ENCODE results near the gene C1orf174.
"Not testable (repeated sequence)": the region's sequence is repeated elsewhere in the genome, so short reads cannot be mapped to it uniquely, and the experiment has no call there.

Gene C1orf174

DNA sequence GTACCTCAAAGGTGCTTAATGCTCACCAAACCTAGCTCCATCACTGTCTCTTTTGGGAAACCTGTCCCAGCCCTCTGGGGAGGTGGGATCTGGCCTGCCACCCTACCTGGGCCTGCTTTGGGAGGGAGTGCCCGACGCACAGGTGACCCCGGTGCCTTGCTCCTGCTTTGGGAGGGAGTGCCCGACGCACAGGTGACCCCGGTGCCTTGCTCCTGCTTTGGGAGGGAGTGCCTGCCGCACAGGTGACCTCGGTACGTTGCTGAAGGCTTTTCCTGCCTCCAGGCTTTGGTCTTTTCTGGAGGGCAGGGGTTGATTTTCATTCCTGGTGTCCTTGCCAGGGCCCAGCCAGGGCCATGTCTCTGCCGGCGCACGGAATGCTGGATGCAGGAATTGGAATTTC, 25.2 kb upstream of the C1orf174 start:
- Histone ChIP-seq H3K27me3 (ENCODE audit: control insufficient read depth, insufficient read depth, low read length) (no peaks in the 10 kb centered on the region), H3K36me3 (ENCODE audit: control insufficient read depth, insufficient read depth, low read length) (no peaks in the 10 kb centered on the region), H3K4me3 (ENCODE audit: low read depth, low read length) (no peak overlapping the region), H3K9ac (ENCODE audit: low read length) (no peak overlapping the region), H3K27ac (ENCODE audit: low read depth, low read length) (no peak overlapping the region), H3K4me1 (ENCODE audit: control insufficient read depth, insufficient read depth, low read length) (no peaks in the 10 kb centered on the region; the same call in 1 of the 2 replicates), H3K9me3 (ENCODE audit: control insufficient read depth, insufficient read depth, low read depth, low read length) (no peaks in the 10 kb centered on the region; the same call in 1 of the 2 replicates)

DNA sequence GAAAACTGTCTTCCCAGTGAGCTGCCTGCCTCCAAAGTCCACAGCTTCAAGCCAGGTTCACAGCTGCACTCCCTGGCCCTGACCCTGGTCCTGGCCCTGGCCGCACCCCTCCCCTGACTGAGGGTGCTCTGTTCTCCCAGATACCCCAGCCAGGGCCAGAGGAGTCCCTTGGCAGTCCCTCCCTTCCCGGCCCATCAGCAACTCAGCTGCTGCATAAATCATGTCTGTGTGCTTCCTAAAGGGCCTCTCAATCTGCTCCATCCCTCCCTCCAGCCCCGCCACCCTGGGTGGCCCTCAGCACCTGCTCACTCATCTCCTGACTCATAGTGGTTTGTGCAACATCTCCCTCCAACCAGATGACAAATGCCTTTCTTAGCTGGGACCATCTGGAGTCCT, 24.8 kb upstream of the C1orf174 start:
- Histone ChIP-seq H3K27ac (ENCODE audit: low read depth, low read length) (no peak overlapping the region), H3K4me1 (ENCODE audit: control insufficient read depth, insufficient read depth, low read length) (no peaks in the 10 kb centered on the region; the same call in 1 of the 2 replicates), H3K36me3 (ENCODE audit: control insufficient read depth, insufficient read depth, low read length) (no peaks in the 10 kb centered on the region), H3K9me3 (ENCODE audit: control insufficient read depth, insufficient read depth, low read depth, low read length) (no peaks in the 10 kb centered on the region; the same call in 1 of the 2 replicates), H3K9ac (ENCODE audit: low read length) (no peak overlapping the region), H3K4me3 (ENCODE audit: low read depth, low read length) (no peak overlapping the region), H3K27me3 (ENCODE audit: control insufficient read depth, insufficient read depth, low read length) (no peaks in the 10 kb centered on the region)

DNA sequence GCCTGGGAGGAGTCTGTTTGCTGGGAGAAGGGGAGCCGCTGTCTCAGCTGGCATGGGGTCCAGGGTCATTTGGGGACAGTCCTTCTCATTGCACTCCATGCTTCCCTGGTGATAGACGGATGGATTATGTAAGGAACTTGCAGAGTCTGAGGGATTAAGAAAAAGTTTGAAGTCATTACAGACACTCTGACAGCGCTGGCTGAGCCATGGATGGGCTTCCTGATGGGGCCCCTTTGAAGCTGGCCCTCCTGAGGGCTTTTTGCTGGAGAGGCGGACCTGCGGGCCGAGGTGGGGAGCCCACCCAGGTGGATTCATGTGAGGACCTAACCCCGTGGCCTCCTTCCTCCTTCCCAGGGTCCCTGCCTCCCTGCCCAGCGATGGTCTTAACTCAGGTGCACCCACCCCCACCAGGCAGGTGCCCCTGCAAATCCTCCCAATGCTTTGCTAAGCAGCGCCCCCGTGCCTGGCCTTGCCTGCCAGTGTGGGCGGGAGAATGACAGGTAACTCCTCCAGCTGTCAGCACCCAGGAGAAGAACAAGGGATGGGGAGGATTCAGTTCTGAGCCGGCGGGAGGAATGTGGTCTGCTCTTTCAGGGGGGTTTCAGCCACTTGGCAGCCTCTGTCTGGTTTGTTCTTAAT, 24.2 kb upstream of the C1orf174 start:
- no peak overlapping the region for H3K27ac ChIP-seq (ENCODE audit: low read depth, low read length)
- H3K9ac ChIP-seq (ENCODE audit: low read length) = no peak overlapping the region
- no peaks in the 10 kb centered on the region; the same call in 1 of the 2 replicates for H3K9me3 ChIP-seq (ENCODE audit: control insufficient read depth, insufficient read depth, low read depth, low read length)
- no peaks in the 10 kb centered on the region for H3K27me3 ChIP-seq (ENCODE audit: control insufficient read depth, insufficient read depth, low read length)
- H3K36me3 ChIP-seq (ENCODE audit: control insufficient read depth, insufficient read depth, low read length) = no peaks in the 10 kb centered on the region
- H3K4me1 ChIP-seq (ENCODE audit: control insufficient read depth, insufficient read depth, low read length) = no peaks in the 10 kb centered on the region; the same call in 1 of the 2 replicates
- no peak overlapping the region for H3K4me3 ChIP-seq (ENCODE audit: low read depth, low read length)

DNA sequence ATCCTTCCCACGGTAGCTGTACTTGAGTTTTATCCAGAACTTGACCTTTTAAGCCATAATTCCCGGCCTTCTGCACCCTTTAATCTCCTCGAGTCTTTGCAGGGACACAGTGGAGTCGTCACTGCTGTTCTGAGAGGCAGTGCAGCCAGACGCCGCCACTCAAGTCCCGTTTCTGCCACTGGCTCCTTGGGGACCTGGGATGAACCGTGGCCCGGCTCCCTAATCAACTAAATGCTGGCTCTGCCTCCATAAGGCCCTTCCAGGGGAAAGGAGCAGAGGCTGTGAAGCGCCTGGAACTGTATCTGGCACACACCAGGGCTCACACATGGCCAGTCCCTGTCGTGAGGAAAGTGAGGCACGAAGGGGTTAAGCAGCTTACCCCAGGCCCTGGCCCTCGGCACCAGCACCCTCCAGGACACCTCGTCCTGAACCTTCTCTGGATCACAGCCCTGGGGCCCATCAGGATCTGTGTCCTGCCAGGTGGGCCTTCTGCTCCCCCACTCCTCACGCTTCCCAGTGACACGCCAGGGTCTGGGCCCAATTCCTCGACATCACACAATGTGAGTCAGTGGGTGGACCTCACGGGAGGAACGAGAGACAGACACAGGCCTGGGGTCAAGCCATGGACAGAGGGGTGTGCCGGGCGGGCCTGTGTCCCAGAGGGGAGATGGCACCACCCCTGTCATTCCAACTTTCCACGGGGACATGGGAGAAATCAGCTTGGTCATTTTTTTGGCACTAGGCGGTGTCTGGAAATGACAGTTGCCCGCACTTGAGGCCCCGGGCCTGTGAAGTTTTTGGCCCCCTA, 23.5 kb upstream of the C1orf174 start:
- Histone ChIP-seq H3K27me3 (ENCODE audit: control insufficient read depth, insufficient read depth, low read length) (peaks cover 4% of the 10 kb centered on the region; the same call in 1 of the 2 replicates), H3K4me1 (ENCODE audit: control insufficient read depth, insufficient read depth, low read length) (peaks cover 3% of the 10 kb centered on the region; the same call in 1 of the 2 replicates), H3K9ac (ENCODE audit: low read length) (no peak overlapping the region), H3K9me3 (ENCODE audit: control insufficient read depth, insufficient read depth, low read depth, low read length) (no peaks in the 10 kb centered on the region), H3K36me3 (ENCODE audit: control insufficient read depth, insufficient read depth, low read length) (no peaks in the 10 kb centered on the region), H3K4me3 (ENCODE audit: low read depth, low read length) (no peak overlapping the region), H3K27ac (ENCODE audit: low read depth, low read length) (no peak overlapping the region)

DNA sequence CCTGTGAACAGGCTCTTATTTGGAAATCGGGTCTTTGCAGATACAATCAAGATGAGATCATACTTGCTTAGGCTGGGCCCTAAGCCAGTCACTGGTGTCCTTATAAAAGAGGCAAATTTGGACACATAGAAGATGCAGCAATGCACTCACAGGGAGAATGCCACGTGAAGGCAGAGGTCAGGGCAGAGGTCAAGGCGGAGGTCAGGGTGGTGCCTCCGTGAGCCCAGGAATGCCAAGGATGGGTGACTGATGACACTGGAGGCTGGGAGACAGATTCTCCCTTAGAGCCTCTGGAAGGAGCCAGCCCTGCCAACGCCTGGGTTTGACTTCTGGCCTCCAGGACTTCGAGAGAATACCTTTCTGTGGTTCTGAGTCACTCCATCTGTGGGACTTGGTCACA, 22.8 kb upstream of the C1orf174 start:
- Histone ChIP-seq H3K27ac (ENCODE audit: low read depth, low read length) (no peak overlapping the region), H3K36me3 (ENCODE audit: control insufficient read depth, insufficient read depth, low read length) (no peaks in the 10 kb centered on the region), H3K27me3 (ENCODE audit: control insufficient read depth, insufficient read depth, low read length) (peaks cover 4% of the 10 kb centered on the region; the same call in 1 of the 2 replicates)

DNA sequence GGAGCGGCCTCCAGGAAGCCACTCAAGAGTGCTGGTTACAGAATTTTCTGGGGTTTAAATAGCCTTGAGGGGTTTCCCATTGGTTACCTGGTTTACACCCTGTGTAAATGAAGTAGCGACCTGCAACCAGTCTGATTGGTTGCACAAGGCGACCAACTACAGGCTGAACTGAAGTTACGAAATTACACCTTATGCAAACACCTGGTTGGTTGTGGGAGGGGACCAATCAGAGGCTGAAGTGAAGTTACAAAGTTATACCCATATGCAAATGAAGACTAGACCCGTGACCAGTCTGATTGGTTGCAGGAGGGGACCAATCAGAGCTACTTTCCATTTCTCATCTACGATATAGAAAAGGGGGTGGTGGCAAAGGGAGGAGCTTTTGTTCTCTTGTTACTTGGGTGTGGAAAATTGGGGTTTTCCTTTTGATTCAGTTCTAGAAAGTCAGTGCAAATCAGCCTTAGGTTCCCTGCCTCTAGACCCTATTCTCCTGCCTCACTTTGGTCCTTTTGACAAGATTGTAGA, 22.2 kb upstream of the C1orf174 start:
- H3K4me1 ChIP-seq (ENCODE audit: control insufficient read depth, insufficient read depth, low read length) = peaks cover 3% of the 10 kb centered on the region; the same call in 1 of the 2 replicates
- no peak overlapping the region for H3K4me3 ChIP-seq (ENCODE audit: low read depth, low read length)
- H3K27ac ChIP-seq (ENCODE audit: low read depth, low read length) = no peak overlapping the region
- H3K9me3 ChIP-seq (ENCODE audit: control insufficient read depth, insufficient read depth, low read depth, low read length) = 0 out of 2 replicates have a peak, but pooled peaks cover 6% of the 10 kb centered on the region
- H3K27me3 ChIP-seq (ENCODE audit: control insufficient read depth, insufficient read depth, low read length) = peaks cover 4% of the 10 kb centered on the region; the same call in 1 of the 2 replicates
- H3K36me3 ChIP-seq (ENCODE audit: control insufficient read depth, insufficient read depth, low read length) = no peaks in the 10 kb centered on the region
- no peak overlapping the region for H3K9ac ChIP-seq (ENCODE audit: low read length)

More for the DNA sequence above, 22.8 kb upstream of the C1orf174 start:
- Histone ChIP-seq H3K4me1 (ENCODE audit: control insufficient read depth, insufficient read depth, low read length) (peaks cover 3% of the 10 kb centered on the region; the same call in 1 of the 2 replicates), H3K9me3 (ENCODE audit: control insufficient read depth, insufficient read depth, low read depth, low read length) (0 out of 2 replicates have a peak, but pooled peaks cover 4% of the 10 kb centered on the region), H3K9ac (ENCODE audit: low read length) (no peak overlapping the region), H3K4me3 (ENCODE audit: low read depth, low read length) (no peak overlapping the region)

DNA sequence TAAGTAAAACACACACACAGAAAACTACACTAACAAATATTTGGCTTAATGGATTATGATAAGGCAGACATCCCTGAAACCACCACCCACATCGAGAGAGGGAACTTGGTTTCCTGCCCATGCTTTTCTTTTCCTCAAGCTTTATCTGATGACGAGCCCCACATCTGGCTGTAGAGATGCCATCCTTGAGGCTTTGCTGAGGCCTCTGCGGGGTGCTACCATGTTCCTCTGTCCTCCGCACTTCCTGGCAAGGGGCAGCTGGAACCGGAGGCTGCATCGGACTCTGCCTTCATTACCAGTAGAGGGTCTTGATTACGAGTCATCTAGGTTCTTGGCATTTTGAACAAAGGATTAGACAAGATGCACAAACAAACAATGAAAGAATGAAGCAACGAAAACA, 21.7 kb upstream of the C1orf174 start:
- H3K27me3 ChIP-seq (ENCODE audit: control insufficient read depth, insufficient read depth, low read length) = peaks cover 4% of the 10 kb centered on the region; the same call in 1 of the 2 replicates
- H3K9ac ChIP-seq (ENCODE audit: low read length) = no peak overlapping the region
- H3K36me3 ChIP-seq (ENCODE audit: control insufficient read depth, insufficient read depth, low read length) = no peaks in the 10 kb centered on the region
- H3K27ac ChIP-seq (ENCODE audit: low read depth, low read length) = no peak overlapping the region
- 0 out of 2 replicates have a peak, but pooled peaks cover 6% of the 10 kb centered on the region for H3K9me3 ChIP-seq (ENCODE audit: control insufficient read depth, insufficient read depth, low read depth, low read length)
- H3K4me1 ChIP-seq (ENCODE audit: control insufficient read depth, insufficient read depth, low read length) = peaks cover 3% of the 10 kb centered on the region; the same call in 1 of the 2 replicates
- no peak overlapping the region for H3K4me3 ChIP-seq (ENCODE audit: low read depth, low read length)

DNA sequence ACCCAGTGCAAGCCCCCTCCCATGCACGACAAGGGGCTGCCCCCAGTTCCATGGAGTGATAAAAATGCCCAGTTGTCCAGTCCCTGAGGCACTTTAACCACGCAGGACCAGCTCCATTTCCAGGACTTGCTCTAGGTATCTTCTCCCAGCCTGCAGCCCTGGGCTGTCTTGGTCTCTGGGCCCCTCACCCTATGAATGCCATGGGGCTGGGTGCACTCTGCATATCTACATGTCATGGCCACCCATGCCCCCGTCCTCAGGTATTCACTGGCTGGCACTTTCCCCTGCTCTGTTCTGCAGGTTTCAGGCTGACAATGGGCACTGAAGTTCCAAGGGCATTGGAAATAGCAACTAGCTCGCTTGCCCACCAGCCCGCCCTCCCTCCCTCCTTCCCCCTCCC, 19.6 kb upstream of the C1orf174 start:
- Histone ChIP-seq H3K27me3 (ENCODE audit: control insufficient read depth, insufficient read depth, low read length) (peaks cover 4% of the 10 kb centered on the region; the same call in 1 of the 2 replicates), H3K9ac (ENCODE audit: low read length) (no peak overlapping the region), H3K4me1 (ENCODE audit: control insufficient read depth, insufficient read depth, low read length) (peaks cover 3% of the 10 kb centered on the region; the same call in 1 of the 2 replicates), H3K27ac (ENCODE audit: low read depth, low read length) (no peak overlapping the region), H3K4me3 (ENCODE audit: low read depth, low read length) (no peak overlapping the region), H3K9me3 (ENCODE audit: control insufficient read depth, insufficient read depth, low read depth, low read length) (0 out of 2 replicates have a peak, but pooled peaks cover 6% of the 10 kb centered on the region), H3K36me3 (ENCODE audit: control insufficient read depth, insufficient read depth, low read length) (no peaks in the 10 kb centered on the region)

DNA sequence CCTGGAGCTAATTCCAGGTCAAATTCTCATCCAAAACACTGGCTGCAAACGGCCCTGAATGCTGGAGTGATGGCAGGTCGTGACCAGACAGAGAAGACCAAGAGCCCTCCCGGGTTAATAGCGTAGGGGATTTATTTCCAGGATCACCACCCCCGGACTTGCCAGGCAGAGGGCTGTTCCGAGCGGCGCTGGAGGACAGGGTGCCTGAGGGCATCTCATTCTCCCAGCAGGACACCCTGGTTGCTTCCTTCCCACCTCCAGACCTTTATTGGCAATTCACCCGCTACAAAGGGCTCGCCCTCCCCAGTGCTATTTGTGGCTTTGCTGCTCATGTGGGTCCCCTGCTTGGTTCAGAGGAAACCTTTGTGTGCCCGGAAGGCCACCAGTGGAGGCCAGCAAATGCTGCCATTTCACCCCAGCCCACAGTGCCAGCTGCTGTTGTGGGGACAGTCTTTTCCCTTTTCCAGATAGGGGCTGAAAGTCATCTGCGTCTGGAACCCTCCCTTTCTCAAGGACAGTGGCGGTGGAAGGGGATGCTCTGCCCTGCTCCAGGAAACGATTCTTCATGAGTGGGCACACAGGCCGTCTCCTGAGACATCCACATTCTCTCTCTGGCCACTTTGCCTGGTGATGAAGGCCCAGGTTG, 19.0 kb upstream of the C1orf174 start:
- H3K9ac ChIP-seq (ENCODE audit: low read length) = no peak overlapping the region
- peaks cover 4% of the 10 kb centered on the region; the same call in 1 of the 2 replicates for H3K27me3 ChIP-seq (ENCODE audit: control insufficient read depth, insufficient read depth, low read length)
- H3K9me3 ChIP-seq (ENCODE audit: control insufficient read depth, insufficient read depth, low read depth, low read length) = 0 out of 2 replicates have a peak, but pooled peaks cover 6% of the 10 kb centered on the region
- H3K27ac ChIP-seq (ENCODE audit: low read depth, low read length) = no peak overlapping the region
- H3K36me3 ChIP-seq (ENCODE audit: control insufficient read depth, insufficient read depth, low read length) = no peaks in the 10 kb centered on the region
- no peak overlapping the region for H3K4me3 ChIP-seq (ENCODE audit: low read depth, low read length)
- peaks cover 3% of the 10 kb centered on the region; the same call in 1 of the 2 replicates for H3K4me1 ChIP-seq (ENCODE audit: control insufficient read depth, insufficient read depth, low read length)

DNA sequence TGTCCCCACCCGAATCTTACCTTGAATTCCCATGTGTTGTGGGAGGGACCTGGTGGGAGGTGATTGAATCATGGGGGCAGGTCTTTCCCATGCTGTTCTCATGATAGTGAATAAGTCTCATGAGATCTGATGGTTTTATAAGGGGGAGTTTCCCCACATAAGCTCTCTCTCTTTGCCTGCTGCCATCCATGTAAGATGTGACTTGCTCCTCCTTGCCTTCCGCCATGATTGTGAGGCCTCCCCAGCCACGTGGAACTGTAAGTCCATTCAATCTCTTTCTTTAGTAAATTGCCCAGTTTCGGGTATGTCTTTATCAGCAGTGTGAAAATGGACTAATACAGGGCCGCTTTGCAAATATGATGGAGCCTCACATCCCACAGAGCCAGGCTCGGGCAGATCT, 18.3 kb upstream of the C1orf174 start:
- H3K27ac ChIP-seq (ENCODE audit: low read depth, low read length) = not testable (repeated sequence)

More for the DNA sequence above, 18.3 kb upstream of the C1orf174 start:
- H3K27me3 ChIP-seq (ENCODE audit: control insufficient read depth, insufficient read depth, low read length); H3K4me3 ChIP-seq (ENCODE audit: low read depth, low read length); H3K4me1 ChIP-seq (ENCODE audit: control insufficient read depth, insufficient read depth, low read length); H3K9ac ChIP-seq (ENCODE audit: low read length); H3K36me3 ChIP-seq (ENCODE audit: control insufficient read depth, insufficient read depth, low read length); H3K9me3 ChIP-seq (ENCODE audit: control insufficient read depth, insufficient read depth, low read depth, low read length): not testable (repeated sequence)
